GM18858 (cell line): ENCODE results near the gene NCAPG.
"Not testable (repeated sequence)": the region's sequence is repeated elsewhere in the genome, so short reads cannot be mapped to it uniquely, and the experiment has no call there.

Source experiments
- ATAC-seq: cut with Tn5 transposase; IDR thresholded peaks from one replicate; pipeline ENCODE4 v1.9.1; 2021; ENCODE audit not compliant: unreplicated experiment

The NCAPG gene

GRCh38 chr4:17794730-17795129, 16.0 kb upstream of the NCAPG start:
- no peak for ATAC-seq

GRCh38 chr4:17797808-17798207, 13.0 kb upstream of the NCAPG start:
- ATAC-seq = peak; percentile 45

- ATAC-seq = no peak
Observed at GRCh38 chr4:17805580-17806155, 5.1 kb upstream of the NCAPG start.

- ATAC-seq = no peak
Observed at GRCh38 chr4:17807446-17807845, 3.3 kb upstream of the NCAPG start.

- ATAC-seq = no peak
Observed at GRCh38 chr4:17809667-17810066, 1.1 kb upstream of the NCAPG start.

- ATAC-seq = peak; percentile 14
Observed at GRCh38 chr4:17811078-17811603, 362 bp downstream of the NCAPG start.

GRCh38 chr4:17812125-17812524, 1.3 kb downstream of the NCAPG start:
- no peak for ATAC-seq

- no peak for ATAC-seq
Observed at GRCh38 chr4:17812801-17813200, 2.0 kb downstream of the NCAPG start.

GRCh38 chr4:17814140-17814539, 3.4 kb downstream of the NCAPG start:
- no peak for ATAC-seq

GRCh38 chr4:17816142-17816541, 5.4 kb downstream of the NCAPG start:
- no peak for ATAC-seq

GRCh38 chr4:17817027-17817426, 6.2 kb downstream of the NCAPG start:
- ATAC-seq = peak; percentile 83

- ATAC-seq = no peak
Observed at GRCh38 chr4:17823871-17824669, 13.3 kb downstream of the NCAPG start.

GRCh38 chr4:17846266-17846665, 35.5 kb downstream of the NCAPG start:
- ATAC-seq = no peak

- not testable (repeated sequence) for ATAC-seq
Observed at GRCh38 chr4:17850295-17850694, 39.5 kb downstream of the NCAPG start.

GRCh38 chr4:17851959-17852358, 41.2 kb downstream of the NCAPG start:
- ATAC-seq = no peak

- ATAC-seq = no peak
Observed at GRCh38 chr4:17854036-17854435, 43.3 kb downstream of the NCAPG start.

- ATAC-seq = no peak
Observed at GRCh38 chr4:17859793-17860406, 49.1 kb downstream of the NCAPG start.

- not testable (repeated sequence) for ATAC-seq
Observed at GRCh38 chr4:17861906-17862305, 51.1 kb downstream of the NCAPG start.

- ATAC-seq = no peak
Observed at GRCh38 chr4:17865866-17866363, 55.1 kb downstream of the NCAPG start.

- ATAC-seq = no peak
Observed at GRCh38 chr4:17866810-17867209, 56.0 kb downstream of the NCAPG start.

GRCh38 chr4:17867276-17867675, 56.5 kb downstream of the NCAPG start:
- no peak for ATAC-seq

GRCh38 chr4:17869327-17869726, 58.5 kb downstream of the NCAPG start:
- ATAC-seq = no peak
